Measurements from ENCODE around the gene GPBP1.

DNA sequence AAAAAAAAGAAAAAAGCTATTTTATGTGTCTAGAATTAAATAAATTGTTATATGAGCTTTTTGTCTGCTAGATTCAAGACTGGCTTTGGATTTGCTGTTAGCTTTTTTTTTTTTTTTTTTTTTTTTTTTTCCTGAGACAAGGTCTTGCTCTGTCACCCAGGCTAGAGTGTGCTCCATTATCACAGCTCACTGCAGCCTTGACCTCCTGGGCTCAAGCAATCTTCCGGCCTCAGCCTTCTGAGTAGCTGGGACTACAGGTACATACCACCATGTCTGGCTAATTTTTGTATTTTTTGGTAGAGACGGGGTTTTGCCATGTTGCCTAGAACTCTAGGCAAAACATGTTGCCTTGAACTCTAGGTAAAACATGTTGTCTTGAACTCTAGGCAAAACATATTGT is 16.7 kb downstream of the GPBP1 start:
- TF ChIP-seq POLR2A (IDR thresholded peaks at IDR 0.05; ENCODE audit: low read length), result no peak
- TF ChIP-seq GATA1 (IDR thresholded peaks at IDR 0.05; ENCODE audit: low read depth, low read length), result no peak

All from erythroblast (primary cell).